GM19099 (cell line): ENCODE data around the gene GPR75.

Source experiments
- POLR2A ChIP-seq: IDR thresholded peaks from 3 replicates; pipeline ENCODE4 v1.6.1; 2011; ENCODE audit warnings: low read depth; ENCODE audit not compliant: insufficient read length; ENCODE audit errors: extremely low read depth

Gene GPR75

DNA sequence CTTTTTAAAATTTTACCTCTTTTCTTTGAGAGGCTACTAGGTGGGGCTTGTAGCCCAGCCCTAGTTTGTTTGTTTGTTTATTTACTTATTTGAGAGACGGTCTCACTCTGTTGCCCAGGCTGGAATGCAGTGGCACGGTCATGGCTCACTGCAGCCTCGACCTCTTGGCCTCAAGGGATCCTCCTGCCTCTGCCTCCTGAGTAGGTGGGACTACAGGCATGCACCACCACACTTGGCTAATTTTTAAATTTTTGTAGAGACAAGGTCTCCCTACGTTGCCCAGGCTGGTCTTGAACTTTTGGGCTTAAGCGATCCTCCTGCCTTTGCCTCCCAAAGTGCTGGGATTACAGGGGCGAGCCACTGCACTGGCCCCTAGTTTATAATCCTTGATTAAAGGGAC, 38.0 kb downstream of the GPR75 start:
- no peak for TF ChIP-seq POLR2A

DNA sequence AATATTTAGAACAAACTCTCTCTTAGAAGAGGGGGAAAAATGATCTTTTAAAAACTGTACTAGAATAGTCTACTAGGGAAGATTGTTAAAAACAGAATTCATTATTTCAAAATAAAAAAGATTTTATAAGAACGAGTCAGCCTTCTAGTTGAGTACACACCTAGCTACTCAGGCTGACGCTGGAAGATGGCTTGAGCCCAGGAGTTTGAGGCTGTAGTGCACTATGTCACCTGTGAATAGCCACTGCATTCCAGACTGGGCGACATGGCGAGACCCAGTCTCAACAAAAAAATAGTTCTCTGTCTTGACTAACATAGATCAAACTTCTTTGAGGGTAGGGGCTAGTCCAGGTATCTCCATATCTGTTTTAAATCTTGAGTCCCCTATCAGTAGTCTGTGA, 39.1 kb downstream of the GPR75 start:
- TF ChIP-seq POLR2A, result no peak

DNA sequence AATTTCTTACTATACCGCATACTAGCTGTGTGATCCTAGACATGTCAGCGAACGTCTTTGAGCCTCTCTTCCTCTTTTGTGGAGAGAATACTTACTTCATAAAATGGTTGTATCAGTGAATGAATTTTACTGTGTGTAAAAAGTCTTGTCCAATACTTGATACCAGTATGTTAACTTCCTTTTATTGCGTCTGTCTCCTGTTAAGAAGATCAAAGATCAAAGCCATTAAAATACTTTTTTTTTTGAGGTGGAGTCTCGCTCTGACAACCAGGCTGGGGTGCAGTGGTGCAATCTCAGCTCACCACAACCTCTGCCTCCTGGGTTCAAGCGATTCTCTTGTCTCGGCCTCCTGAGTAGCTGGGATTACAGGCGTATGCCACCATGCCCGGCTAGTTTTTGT, 39.7 kb downstream of the GPR75 start:
- no peak for TF ChIP-seq POLR2A

DNA sequence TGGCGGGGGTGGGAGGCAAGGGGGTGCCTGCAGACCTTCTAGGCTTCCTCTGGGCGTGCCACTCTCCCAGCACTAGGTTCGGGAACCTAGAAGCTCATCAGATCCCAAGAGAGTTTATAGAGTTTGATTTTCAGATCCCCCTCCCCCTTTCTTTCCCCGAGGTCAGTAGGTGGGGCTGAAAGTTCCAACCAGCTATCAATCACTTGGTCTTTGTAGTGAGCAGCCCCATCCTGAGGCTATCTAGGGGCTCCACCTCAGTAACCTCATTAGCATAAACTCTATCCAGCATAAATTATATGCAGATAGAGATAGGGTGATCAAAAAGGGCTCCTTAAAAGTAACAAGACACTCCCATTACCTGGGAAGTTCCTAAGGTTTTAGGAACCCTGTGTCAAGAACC, 40.1 kb downstream of the GPR75 start:
- no peak for TF ChIP-seq POLR2A

DNA sequence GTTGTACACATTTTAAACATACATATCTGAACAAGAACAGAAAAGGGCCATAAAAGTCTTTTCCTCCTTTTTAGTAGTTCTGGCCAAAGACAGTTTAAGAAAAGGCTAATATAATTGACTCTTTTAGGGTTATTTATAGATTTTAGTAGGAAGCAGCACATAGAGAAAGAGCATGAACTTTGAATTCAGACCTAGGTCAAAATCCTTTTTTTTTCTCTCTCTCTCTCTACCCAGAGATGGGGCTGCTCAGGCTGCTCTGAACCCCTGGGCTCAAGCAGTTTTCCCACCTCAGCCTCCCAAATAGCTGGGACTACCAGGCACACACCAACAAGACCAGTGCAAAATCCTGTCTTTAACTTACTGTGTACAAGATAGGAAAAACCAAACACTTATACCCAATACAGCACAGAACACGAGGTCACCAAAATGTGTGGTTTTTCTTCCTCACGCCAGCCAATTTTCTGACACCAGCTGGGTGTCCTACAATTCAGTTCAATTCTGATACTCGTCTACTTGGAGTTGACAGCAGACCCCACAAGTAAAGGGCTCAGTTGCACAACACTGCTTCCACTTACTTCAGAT, 40.8 kb downstream of the GPR75 start:
- no peak for TF ChIP-seq POLR2A

DNA sequence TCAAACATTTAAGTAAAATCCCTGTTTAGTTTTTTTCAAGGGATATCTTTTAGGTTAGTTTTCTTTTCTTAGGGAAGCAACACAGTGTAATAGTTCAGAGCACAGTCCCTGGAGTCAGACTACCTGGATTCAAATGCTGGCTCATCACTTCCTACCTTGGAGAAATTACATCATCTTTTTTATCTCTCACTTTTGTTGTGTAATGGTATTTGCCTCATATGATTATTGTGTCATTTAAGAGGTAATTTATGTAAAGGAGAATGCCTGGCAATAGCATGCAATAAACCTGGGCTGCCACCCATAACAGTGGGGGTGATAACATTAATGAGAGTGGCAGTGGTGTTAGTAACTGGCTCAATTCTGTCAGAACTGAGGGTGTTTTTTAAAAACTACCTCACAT, 46.6 kb downstream of the GPR75 start:
- TF ChIP-seq POLR2A, result no peak

DNA sequence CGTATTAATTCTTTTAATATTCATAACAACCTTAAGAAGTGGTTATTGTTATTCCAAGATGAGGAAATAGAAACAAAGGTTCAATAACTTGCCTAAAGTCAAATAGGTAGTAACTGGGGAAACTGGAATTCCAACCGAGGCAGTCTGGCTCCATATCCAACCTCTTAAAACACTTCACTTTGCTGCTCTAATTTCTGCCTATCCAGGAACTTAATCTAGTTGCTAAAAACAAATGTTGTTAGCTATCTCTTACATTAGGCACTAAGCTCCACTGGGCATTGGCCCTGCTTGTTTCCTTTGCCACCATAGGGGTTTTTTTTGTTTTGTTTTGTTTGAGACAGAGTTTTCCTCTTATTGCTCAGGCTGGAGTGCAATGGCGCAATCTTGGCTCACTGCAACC, 48.2 kb downstream of the GPR75 start:
- no peak for TF ChIP-seq POLR2A
